HL-60 (cell line): Measurements from ENCODE around the gene LPAR5.

ENCODE experiments used
- CTCF ChIP-seq: IDR thresholded peaks from one replicate; pipeline ENCODE4 v1.5.1; 2011; ENCODE audit warnings: low read length, control low read depth, inconsistent platforms; ENCODE audit not compliant: insufficient read depth
- GABPA ChIP-seq: IDR thresholded peaks from 2 replicates; pipeline ENCODE4 v1.6.1; 2012; ENCODE audit warnings: low read depth
- POLR2AphosphoS5 ChIP-seq: IDR thresholded peaks from 2 replicates; pipeline ENCODE4 v1.6.1; 2012; ENCODE audit warnings: low read depth
- REST ChIP-seq: IDR thresholded peaks from 2 replicates; pipeline ENCODE4 v1.6.1; 2012; ENCODE audit warnings: low read depth; ENCODE audit not compliant: insufficient replicate concordance

- TF ChIP-seq GABPA (no peak), CTCF (no peak), REST (no peak), POLR2AphosphoS5 (no peak)
These were observed 22.6 kb downstream of the LPAR5 start for GRCh38 chr12:6613015-6613775.
